Stimulated activated CD8-positive, alpha-beta memory T cell treated with anti-CD3 and anti-CD28 coated beads, Interleukin-7, amount 100 ng/mL, for 24 hours (primary cell): Measurements from ENCODE around the gene RPS5.
"Not testable (repeated sequence)": the region's sequence is repeated elsewhere in the genome, so short reads cannot be mapped to it uniquely, and the experiment has no call there.

Experiments
- DNase-seq: peaks from one replicate; pipeline ENCODE4 v3.0.0-alpha.2; 2020; ENCODE audit warnings: low read depth

The RPS5 gene

GRCh38 chr19:58406818-58407657, 20.0 kb downstream of the RPS5 start:
- DNase-seq: no peak

GRCh38 chr19:58407658-58408151, 20.6 kb downstream of the RPS5 start:
- DNase-seq: no peak

- peak; percentile 89 for DNase-seq
Measured at GRCh38 chr19:58408152-58409009, 21.3 kb downstream of the RPS5 start, which contains the start of gene ZNF584. Gene ZNF584, plus strand, starts transcription at chr19:58408649. Its CDS starts 499 bp downstream, at chr19:58409148.

GRCh38 chr19:58409010-58409790, 22.1 kb downstream of the RPS5 start:
- DNase-seq: no peak

GRCh38 chr19:58416604-58417003, 29.5 kb downstream of the RPS5 start:
- DNase-seq: no peak

- DNase-seq: no peak
Measured at GRCh38 chr19:58417071-58417470, 30.0 kb downstream of the RPS5 start.

- no peak for DNase-seq
Measured at GRCh38 chr19:58428617-58429016, 41.5 kb downstream of the RPS5 start.

- DNase-seq: no peak
Measured at GRCh38 chr19:58429745-58430144, 42.7 kb downstream of the RPS5 start.

- no peak for DNase-seq
Measured at GRCh38 chr19:58434217-58434616, 47.1 kb downstream of the RPS5 start.

GRCh38 chr19:58439576-58440554, 52.8 kb downstream of the RPS5 start, which contains the start of gene ZNF132:
Gene ZNF132, minus strand, starts transcription at chr19:58440153. Its CDS starts 332 bp downstream, at chr19:58439821.
- peak; percentile 84 for DNase-seq

GRCh38 chr19:58440556-58440955, 53.5 kb downstream of the RPS5 start:
- no peak for DNase-seq

GRCh38 chr19:58442986-58443385, 55.9 kb downstream of the RPS5 start:
- DNase-seq: not testable (repeated sequence)
